ENCODE results near the gene PIK3C3. TPM values are rescaled to one million over a fixed set of nuclear protein-coding genes. Genes with fewer than 3 reads are reported as not detected.

PIK3C3 gene
- 14.5 TPM for polyA plus RNA-seq (2012; ENCODE audit: insufficient read depth, insufficient read length, low read depth)

GRCh38 chr18:41954827-41955613 lies at the start of gene PIK3C3:
PIK3C3 (plus strand) TSS chr18:41955234; CDS start chr18:41955292, 58 bp downstream.
- Histone ChIP-seq H3K4me1 (no peaks in the 10 kb centered on the region), H3K4me3 (ENCODE audit: low read depth, low read length) (peak within 1 kb of the TSS; percentile 85), H3K27me3 (no peaks in the 10 kb centered on the region), H3K36me3 (no peaks in the 10 kb centered on the region), H3K9me3 (no peaks in the 10 kb centered on the region)
- peak; percentile 89 for DNase-seq
- no peak for TF ChIP-seq CTCF (IDR thresholded peaks at IDR 0.05; ENCODE audit: low read depth, low read length)

GRCh38 chr18:41905786-41906527 lies 49.1 kb upstream of the PIK3C3 start:
- H3K9me3 ChIP-seq, result no peaks in the 10 kb centered on the region
- H3K27me3 ChIP-seq, result no peaks in the 10 kb centered on the region
- H3K4me3 ChIP-seq (ENCODE audit: low read depth, low read length), result no peak overlapping the region
- DNase-seq, result no peak
- no peak for TF ChIP-seq CTCF (IDR thresholded peaks at IDR 0.05; ENCODE audit: low read depth, low read length)
- no peaks in the 10 kb centered on the region for H3K36me3 ChIP-seq
- H3K4me1 ChIP-seq, result no peaks in the 10 kb centered on the region

- Histone ChIP-seq H3K9me3 (no peaks in the 10 kb centered on the region), H3K4me3 (ENCODE audit: low read depth, low read length) (no peak overlapping the region), H3K27me3 (no peaks in the 10 kb centered on the region), H3K4me1 (no peaks in the 10 kb centered on the region), H3K36me3 (no peaks in the 10 kb centered on the region)
- no peak for DNase-seq
- peak; percentile 42 for TF ChIP-seq CTCF (IDR thresholded peaks at IDR 0.05; ENCODE audit: low read depth, low read length)
Observed at GRCh38 chr18:41906528-41907146, 48.4 kb upstream of the PIK3C3 start.

- H3K36me3 ChIP-seq, result no peaks in the 10 kb centered on the region
- H3K4me1 ChIP-seq, result no peaks in the 10 kb centered on the region
- no peaks in the 10 kb centered on the region; the same call in 1 of the 2 replicates for H3K27me3 ChIP-seq
- no peaks in the 10 kb centered on the region for H3K9me3 ChIP-seq
- DNase-seq, result no peak
- TF ChIP-seq CTCF (IDR thresholded peaks at IDR 0.05; ENCODE audit: low read depth, low read length), result no peak
- no peak overlapping the region for H3K4me3 ChIP-seq (ENCODE audit: low read depth, low read length)
Observed at GRCh38 chr18:41917181-41917580, 37.9 kb upstream of the PIK3C3 start.

GRCh38 chr18:41921770-41922169 lies 33.3 kb upstream of the PIK3C3 start:
- TF ChIP-seq CTCF (IDR thresholded peaks at IDR 0.05; ENCODE audit: low read depth, low read length), result no peak
- no peaks in the 10 kb centered on the region for H3K4me1 ChIP-seq
- H3K4me3 ChIP-seq (ENCODE audit: low read depth, low read length), result no peak overlapping the region
- H3K36me3 ChIP-seq, result no peaks in the 10 kb centered on the region
- H3K27me3 ChIP-seq, result no peaks in the 10 kb centered on the region
- H3K9me3 ChIP-seq, result no peaks in the 10 kb centered on the region
- no peak for DNase-seq

All from BE2C (cell line).